Measurements from ENCODE around the gene HAVCR2. TPM values are rescaled to one million over a fixed set of nuclear protein-coding genes. Genes with fewer than 3 reads are reported as not detected.

Gene HAVCR2
- total and polyA plus RNA-seq, 2 of the 13 experiments (the other 11 are each of a cell fraction or from before 2014, with no cell fraction given) = 0.07 to 0.16 TPM

GRCh38 chr5:157142317-157143126 lies 33.7 kb upstream of the HAVCR2 start, which contains the start of gene MED7 (continued):
- no peak for TF ChIP-seq ZNF234 (CRISPR knock-in tag; conservative IDR thresholded peaks at IDR 0.05)
- no peak for TF ChIP-seq ZBTB3 (CRISPR knock-in tag; IDR thresholded peaks at IDR 0.05; ENCODE audit: borderline replicate concordance, low read depth)
- TF ChIP-seq STAT5B (CRISPR knock-in tag; IDR thresholded peaks at IDR 0.05) = no peak
- TF ChIP-seq ELK4 (CRISPR knock-in tag; IDR thresholded peaks at IDR 0.05; ENCODE audit: borderline replicate concordance) = no peak
- TF ChIP-seq CEBPB (IDR thresholded peaks at IDR 0.05; ENCODE audit: borderline replicate concordance, low read depth, low read length) = no peak
- TF ChIP-seq ZNF83 (CRISPR knock-in tag; IDR thresholded peaks at IDR 0.05; ENCODE audit: borderline replicate concordance) = peak; percentile 75; the same call in 1 of the 2 replicates
- TF ChIP-seq GRHL1 (CRISPR knock-in tag; conservative IDR thresholded peaks at IDR 0.05) = no peak
- TF ChIP-seq GLMP (CRISPR knock-in tag; IDR thresholded peaks at IDR 0.05; ENCODE audit: borderline replicate concordance) = no peak
- TF ChIP-seq ARNT (IDR thresholded peaks at IDR 0.05) = no peak
- TF ChIP-seq SALL2 (CRISPR knock-in tag; IDR thresholded peaks at IDR 0.05) = peak; percentile 35; the same call in 1 of the 2 replicates
- TF ChIP-seq ZNF263 (CRISPR knock-in tag; IDR thresholded peaks at IDR 0.05) = no peak
- no peak for TF ChIP-seq PRDM15 (CRISPR knock-in tag; IDR thresholded peaks at IDR 0.05)
- TF ChIP-seq ZNF660 (CRISPR knock-in tag; IDR thresholded peaks at IDR 0.05; ENCODE audit: borderline replicate concordance, low read depth) = no peak
- TF ChIP-seq KDM3A (CRISPR knock-in tag; IDR thresholded peaks at IDR 0.05; ENCODE audit: low read depth) = no peak; the same call in 1 of the 2 replicates
- TF ChIP-seq HOXD1 (CRISPR knock-in tag; IDR thresholded peaks at IDR 0.05) = no peak
- no peak for TF ChIP-seq ZNF776 (CRISPR knock-in tag; IDR thresholded peaks at IDR 0.05)
- TF ChIP-seq AKAP8 (CRISPR knock-in tag; IDR thresholded peaks at IDR 0.05) = no peak
- TF ChIP-seq PLSCR1 (CRISPR knock-in tag; IDR thresholded peaks at IDR 0.05; ENCODE audit: borderline replicate concordance) = no peak

Measured in HepG2 (cell line).